ENCODE data around the gene EBF4.
A peak's percentile ranks its signal among the peaks of the same experiment; 100 is the strongest.

EBF4 gene

GRCh38 chr20:2745936-2746635, 53.5 kb downstream of the EBF4 start:
- DNase-seq: peak; percentile 29

DNA sequence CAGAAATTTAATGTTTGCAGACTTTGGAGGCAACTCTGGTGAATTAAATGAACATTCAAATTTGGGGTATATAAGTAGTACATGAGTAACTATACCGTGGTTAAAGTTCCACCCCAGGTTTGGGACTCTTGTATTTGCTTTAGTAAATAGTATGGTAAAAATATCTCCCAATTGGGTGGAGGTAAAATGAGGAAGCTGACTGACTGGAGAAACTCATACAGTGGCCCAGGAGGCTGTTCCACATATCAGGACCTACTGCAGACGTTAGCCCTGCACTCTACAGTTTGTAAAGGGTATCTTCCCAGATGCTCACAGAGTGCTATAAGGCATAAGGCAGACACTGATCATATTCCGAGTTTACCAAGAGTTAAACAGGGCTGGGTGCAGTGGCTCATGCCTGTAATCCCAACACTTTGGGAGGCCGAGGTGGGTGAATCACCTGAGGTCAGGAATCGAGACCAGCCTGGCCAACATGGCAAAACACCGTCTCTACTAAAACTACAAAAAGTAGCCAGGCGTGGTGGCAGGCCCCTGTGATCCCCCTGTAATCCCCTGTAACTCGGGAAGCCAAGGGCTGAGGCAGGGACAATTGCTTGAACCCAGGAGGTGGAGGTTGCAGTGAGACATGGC, 54.2 kb downstream of the EBF4 start:
- peak; percentile 33 for DNase-seq

- peak; percentile 11 for DNase-seq
These were observed 55.2 kb downstream of the EBF4 start for GRCh38 chr20:2747676-2748235.

GRCh38 chr20:2748551-2749342, 56.2 kb downstream of the EBF4 start:
- DNase-seq: peak; percentile 58

- no peak for DNase-seq
These were observed 56.9 kb downstream of the EBF4 start for GRCh38 chr20:2749343-2749950.

- peak; percentile 51 for DNase-seq
These were observed 57.4 kb downstream of the EBF4 start for GRCh38 chr20:2749951-2750490.

DNA sequence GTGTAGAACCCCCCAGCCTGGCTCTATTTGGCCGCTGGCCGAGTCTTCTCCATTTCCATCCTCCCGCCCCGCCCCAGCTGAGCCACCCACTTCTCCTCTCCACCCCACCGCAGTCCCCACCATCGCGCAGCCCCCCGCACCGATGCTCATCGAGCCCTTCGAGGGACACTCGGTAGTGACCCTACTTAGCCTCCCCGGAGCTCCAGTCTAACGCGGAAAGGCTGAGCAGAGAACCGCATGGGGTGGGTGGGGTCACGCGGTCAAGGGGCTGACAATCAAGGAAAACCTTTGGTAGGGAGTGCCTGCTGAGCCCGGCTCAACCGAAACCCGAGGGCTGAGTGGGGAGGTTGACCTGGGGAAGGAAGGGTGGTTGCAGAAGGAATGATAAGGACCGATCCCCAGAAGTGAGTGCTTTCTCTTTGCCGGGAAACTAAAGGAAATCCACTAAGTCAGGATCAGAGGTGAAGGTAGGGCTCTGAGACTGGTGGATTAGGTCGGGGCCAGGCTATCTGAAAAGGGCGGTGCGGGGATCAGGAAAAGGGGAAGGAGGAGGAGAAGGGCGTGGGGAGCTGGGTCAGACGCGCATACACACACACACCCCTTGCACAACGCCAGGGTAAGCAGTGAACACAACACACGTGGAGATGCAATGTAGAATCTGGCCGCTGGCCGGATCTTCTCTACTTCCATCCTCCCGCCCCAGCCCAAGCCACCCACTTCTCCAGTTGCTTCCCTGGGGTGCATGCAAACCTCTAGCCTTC, 58.1 kb downstream of the EBF4 start:
- peak; percentile 54 for DNase-seq

DNA sequence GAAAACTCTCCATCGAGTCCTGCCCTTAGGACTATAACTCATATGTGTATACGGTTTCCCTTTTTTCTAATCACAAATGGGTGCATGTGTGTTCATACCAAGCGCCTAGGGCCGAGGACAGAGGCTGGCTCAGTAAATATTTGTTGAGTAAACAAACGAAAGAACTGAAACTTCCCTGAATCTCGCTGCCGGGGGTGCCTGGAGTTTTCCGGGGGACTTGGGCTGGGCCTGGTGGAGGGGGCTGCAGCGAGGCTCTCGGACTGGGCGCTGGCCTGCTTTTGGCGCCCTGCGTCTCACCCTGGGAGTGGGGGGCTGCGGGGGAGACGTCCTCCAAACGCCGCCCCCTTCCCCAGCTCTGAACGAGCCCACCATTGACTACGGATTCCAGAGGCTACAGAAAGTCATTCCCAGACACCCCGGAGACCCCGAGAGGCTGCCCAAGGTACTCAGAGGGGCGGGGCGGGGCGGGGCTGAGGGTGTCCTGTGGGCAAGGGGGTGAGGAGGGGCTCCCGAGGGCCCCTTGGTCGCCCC, 58.8 kb downstream of the EBF4 start:
- no peak for DNase-seq

DNA sequence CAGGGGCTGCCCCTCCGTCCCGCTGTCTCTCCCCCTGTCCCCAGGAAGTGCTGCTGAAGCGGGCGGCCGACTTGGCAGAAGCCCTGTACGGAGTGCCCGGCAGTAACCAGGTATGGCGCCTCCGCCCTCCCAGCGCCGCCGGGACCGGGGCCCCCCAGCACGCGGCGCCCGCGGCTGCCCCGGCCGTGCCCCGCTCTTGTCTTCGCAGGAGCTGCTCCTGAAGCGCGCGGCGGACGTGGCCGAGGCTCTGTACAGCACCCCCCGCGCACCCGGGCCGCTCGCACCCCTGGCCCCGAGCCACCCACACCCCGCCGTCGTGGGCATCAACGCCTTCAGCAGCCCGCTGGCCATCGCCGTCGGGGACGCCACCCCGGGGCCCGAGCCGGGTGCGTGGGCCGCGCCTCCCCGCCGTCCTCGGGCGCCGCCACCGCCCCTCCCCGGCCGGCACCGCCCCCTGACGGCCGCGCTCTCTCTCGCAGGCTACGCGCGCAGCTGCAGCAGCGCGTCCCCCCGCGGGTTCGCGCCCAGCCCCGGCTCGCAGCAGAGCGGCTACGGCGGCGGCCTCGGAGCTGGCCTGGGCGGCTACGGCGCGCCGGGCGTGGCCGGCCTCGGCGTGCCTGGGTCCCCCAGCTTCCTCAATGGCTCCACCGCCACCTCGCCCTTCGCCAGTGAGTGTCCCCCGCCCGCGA, 59.4 kb downstream of the EBF4 start:
- DNase-seq: peak; percentile 60

GRCh38 chr20:2752567-2753460, 60.2 kb downstream of the EBF4 start:
- DNase-seq: peak; percentile 79

DNA sequence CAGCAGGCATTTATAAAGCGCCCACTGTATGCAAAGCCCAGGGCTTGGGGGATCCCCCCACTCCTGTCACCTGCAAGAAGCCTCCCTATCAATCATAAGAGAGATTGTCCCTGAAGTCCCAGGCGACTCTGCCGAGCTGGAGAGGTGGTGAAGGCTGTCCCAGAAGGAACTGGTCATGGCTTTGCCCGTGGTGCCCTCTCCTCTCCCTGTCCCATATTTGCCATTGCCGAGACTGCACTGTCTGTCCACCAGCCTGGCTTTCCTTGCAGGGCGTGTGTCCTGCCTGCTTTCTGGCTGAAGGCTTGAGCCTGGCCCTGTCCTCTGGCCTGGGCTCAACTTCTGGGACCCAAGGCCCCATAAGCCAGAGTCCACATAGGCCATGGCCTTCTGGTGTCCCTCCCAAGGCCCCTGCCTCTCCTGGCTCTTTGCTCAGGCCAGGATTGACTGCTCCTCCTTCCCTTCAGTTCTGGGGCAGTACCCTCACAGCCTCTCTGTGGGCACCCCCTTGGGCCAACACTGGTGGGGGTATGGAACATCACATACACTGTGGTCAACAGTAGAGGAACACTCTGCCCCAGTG, 61.0 kb downstream of the EBF4 start:
- peak; percentile 32 for DNase-seq

DNA sequence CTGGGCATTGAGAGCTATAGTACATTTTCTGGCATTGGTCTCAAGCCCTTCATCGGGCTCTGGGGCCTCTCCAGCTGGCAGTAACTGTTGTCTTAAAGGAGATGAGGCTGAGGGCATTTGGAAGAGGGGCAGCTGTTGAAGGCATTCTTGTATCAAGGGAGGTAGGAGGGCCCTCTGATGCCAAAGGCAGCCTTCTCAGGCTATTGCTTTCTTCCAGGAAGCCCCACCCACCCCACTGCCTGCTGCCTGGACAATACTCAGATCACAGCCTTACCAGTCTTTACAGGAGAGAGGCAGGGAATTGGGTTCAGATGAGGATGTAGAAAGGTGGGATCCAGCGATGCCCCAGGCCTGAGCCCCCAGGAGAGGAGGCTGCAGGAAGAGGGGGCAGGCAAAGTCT, 61.8 kb downstream of the EBF4 start:
- DNase-seq: peak; percentile 53

DNA sequence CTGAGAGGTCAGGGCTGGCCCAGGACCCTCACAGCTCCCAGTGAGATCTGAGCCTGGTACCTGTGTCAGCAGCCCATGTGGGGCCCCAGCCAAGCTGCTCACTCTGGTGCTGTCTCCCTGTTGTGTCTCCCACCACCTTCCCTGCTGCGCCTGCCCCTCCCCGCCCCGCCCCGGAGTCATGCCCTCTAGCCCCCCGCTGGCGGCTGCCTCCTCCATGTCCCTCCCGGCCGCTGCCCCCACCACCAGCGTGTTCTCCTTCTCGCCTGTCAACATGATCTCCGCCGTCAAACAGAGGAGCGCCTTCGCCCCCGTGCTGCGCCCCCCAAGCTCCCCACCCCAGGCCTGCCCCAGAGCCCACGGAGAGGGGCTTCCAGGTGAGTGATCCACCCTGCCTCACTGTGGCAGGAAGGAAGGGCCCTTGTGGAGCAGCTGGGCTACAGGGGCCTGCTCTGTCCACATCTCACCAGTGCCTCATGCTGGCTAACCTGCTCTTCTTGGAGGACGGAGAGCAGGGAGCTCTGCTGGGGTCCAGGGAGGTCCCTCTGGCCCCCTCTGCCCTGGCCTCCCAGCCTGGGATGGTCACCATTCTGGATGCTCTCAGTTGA, 63.0 kb downstream of the EBF4 start:
- peak; percentile 37 for DNase-seq

- peak; percentile 82 for DNase-seq
These were observed 63.6 kb downstream of the EBF4 start for GRCh38 chr20:2756056-2756611.

- no peak for DNase-seq
These were observed 64.4 kb downstream of the EBF4 start for GRCh38 chr20:2757001-2757400.

GRCh38 chr20:2757969-2758368, 65.4 kb downstream of the EBF4 start:
- DNase-seq: peak; percentile 7

- no peak for DNase-seq
These were observed 66.6 kb downstream of the EBF4 start for GRCh38 chr20:2759143-2759542.

GRCh38 chr20:2759603-2760296, 67.2 kb downstream of the EBF4 start:
- no peak for DNase-seq

All from islet precursor cell (in vitro differentiated cells).